Measurements from ENCODE around the gene CERS2.

CERS2 gene

GRCh38 chr1:150965605-150966004 is 9.0 kb downstream of the CERS2 start:
- H3K36me3 ChIP-seq (ENCODE audit: control insufficient read depth in 4 of 4, insufficient read depth in 4 of 4, low read length in 3 of 4): peaks cover 25 to 83% (median 69%) of the 10 kb centered on the region in 4 experiments
- CTCF ChIA-PET: interaction anchor here (0.8 to 6.4 kb wide), 3 partner anchors 9 to 31 kb away, joined by 3 to 47 read pairs (median 4); partner anchors contain the start of gene ANXA9
- DNase-seq: no peak

DNA sequence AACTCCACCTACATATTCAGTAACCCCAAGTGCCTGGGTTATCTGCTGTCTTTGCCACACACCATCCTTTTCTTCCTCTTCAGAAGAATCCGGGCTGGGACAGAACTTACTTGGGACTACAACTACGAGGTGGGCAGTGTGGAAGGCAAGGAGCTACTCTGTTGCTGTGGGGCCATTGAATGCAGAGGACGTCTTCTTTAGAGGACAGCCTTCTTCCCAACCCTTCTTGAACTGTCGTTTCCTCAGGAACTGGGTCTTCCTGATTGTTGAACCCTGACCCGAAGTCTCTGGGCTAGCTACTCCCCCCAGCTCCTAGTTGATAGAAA is 10.5 kb downstream of the CERS2 start:
- no peaks in the 10 kb centered on the region for H3K9me3 ChIP-seq (ENCODE audit: control extremely low read depth in 1 of 5, control insufficient read depth in 4 of 5, insufficient read depth in 2 of 5, low read depth in 1 of 5, low read length in 4 of 5)
- WGBS (ENCODE audit: insufficient coverage): 92% methylated on average over 4 of the region's 5 CpGs
- H3K4me1 ChIP-seq (ENCODE audit: control extremely low read depth in 1 of 4, control insufficient read depth in 4 of 4, insufficient read depth in 4 of 4, low read length in 3 of 4): no peaks in the 10 kb centered on the region
- peak overlapping the region in 1 of 2 experiments; percentile 5 for H3K27ac ChIP-seq (ENCODE audit: insufficient read depth in 1 of 2, low read depth in 1 of 2, low read length in 2 of 2, poor library complexity in 1 of 2, severe bottlenecking in 2 of 2)
- DNase-seq: no peak
- POLR2A ChIA-PET: interaction anchor here (0.6 to 1.7 kb wide), 3 partner anchors 10 to 137 kb away, joined by 3 to 4 read pairs (median 3); no protein-coding TSS in a partner anchor
- peaks cover 25 to 93% (median 77%) of the 10 kb centered on the region in 4 experiments for H3K36me3 ChIP-seq (ENCODE audit: control insufficient read depth in 4 of 4, insufficient read depth in 4 of 4, low read length in 3 of 4)
- H3K27me3 ChIP-seq (replicated peaks in 2 of 5; ENCODE audit: control insufficient read depth in 4 of 5, insufficient read depth in 5 of 5, low read length in 4 of 5): no peaks in the 10 kb centered on the region
- no peak overlapping the region for H3K4me3 ChIP-seq (ENCODE audit: control insufficient read depth in 1 of 7, extremely low read depth in 1 of 7, insufficient read depth in 4 of 7, low read depth in 2 of 7, low read length in 6 of 7)
- CTCF ChIA-PET: interaction anchor here (1.0 to 1.4 kb wide), 3 partner anchors 10 to 37 kb away, joined by 3 read pairs; no protein-coding TSS in a partner anchor

More at GRCh38 chr1:150965605-150966004, 9.0 kb downstream of the CERS2 start:
- Histone ChIP-seq H3K4me1 (ENCODE audit: control extremely low read depth in 1 of 4, control insufficient read depth in 4 of 4, insufficient read depth in 4 of 4, low read length in 3 of 4) (peaks cover 0 to 6% (median under 1%) of the 10 kb centered on the region in 4 experiments), H3K9me3 (ENCODE audit: control extremely low read depth in 1 of 5, control insufficient read depth in 4 of 5, insufficient read depth in 2 of 5, low read depth in 1 of 5, low read length in 4 of 5) (no peaks in the 10 kb centered on the region), H3K4me3 (ENCODE audit: control insufficient read depth in 1 of 7, extremely low read depth in 1 of 7, insufficient read depth in 4 of 7, low read depth in 2 of 7, low read length in 6 of 7) (no peak overlapping the region), H3K27ac (ENCODE audit: insufficient read depth in 1 of 2, low read depth in 1 of 2, low read length in 2 of 2, poor library complexity in 1 of 2, severe bottlenecking in 2 of 2) (no peak overlapping the region), H3K27me3 (replicated peaks in 2 of 5; ENCODE audit: control insufficient read depth in 4 of 5, insufficient read depth in 5 of 5, low read length in 4 of 5) (no peaks in the 10 kb centered on the region)
- POLR2A ChIA-PET: no interaction called here
- WGBS (ENCODE audit: insufficient coverage): no CpG with 5 or more reads among the region's 4 CpGs

DNA sequence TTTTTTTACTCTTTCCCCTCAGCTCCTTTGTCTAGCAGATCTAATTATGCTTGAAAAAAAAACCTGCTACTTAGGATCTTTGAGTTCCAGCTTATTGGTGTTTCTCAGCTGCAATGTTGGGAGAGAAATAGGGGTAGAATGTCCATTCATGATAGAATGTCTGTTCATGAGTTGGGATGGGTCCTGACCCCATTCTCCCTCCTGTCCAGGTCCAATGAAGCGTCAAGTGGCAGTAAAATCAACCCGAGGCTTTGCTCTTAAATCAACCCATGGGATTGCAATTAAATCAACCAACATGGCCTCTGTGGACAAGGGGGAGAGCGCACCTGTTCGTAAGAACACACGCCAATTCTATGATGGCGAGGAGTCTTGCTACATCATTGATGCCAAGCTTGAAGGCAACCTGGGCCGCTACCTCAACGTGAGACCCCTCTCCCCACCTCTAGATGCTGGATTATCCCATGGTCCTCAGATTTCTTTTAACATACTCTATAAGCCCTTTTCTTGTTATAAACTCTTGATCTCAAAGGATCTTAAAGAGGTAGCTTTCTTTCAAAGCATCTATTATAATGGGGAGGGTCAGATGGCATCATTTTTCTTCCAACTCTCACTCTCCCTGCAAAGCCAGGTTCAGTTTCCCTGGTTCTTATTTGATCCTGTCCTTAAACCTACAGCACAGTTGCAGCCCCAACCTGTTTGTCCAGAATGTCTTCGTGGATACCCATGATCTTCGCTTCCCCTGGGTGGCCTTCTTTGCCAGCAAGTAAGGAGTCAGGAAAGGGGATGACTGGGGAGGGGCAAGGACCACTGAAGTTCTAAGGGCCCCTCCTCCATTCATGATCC is 11.1 kb downstream of the CERS2 start:
- Histone ChIP-seq H3K4me1 (ENCODE audit: control extremely low read depth in 1 of 4, control insufficient read depth in 4 of 4, insufficient read depth in 4 of 4, low read length in 3 of 4) (no peaks in the 10 kb centered on the region), H3K9me3 (ENCODE audit: control extremely low read depth in 1 of 5, control insufficient read depth in 4 of 5, insufficient read depth in 2 of 5, low read depth in 1 of 5, low read length in 4 of 5) (no peaks in the 10 kb centered on the region), H3K36me3 (ENCODE audit: control insufficient read depth in 4 of 4, insufficient read depth in 4 of 4, low read length in 3 of 4) (peaks cover 25 to 92% (median 77%) of the 10 kb centered on the region in 4 experiments), H3K4me3 (ENCODE audit: control insufficient read depth in 1 of 7, extremely low read depth in 1 of 7, insufficient read depth in 4 of 7, low read depth in 2 of 7, low read length in 6 of 7) (no peak overlapping the region), H3K27ac (ENCODE audit: insufficient read depth in 1 of 2, low read depth in 1 of 2, low read length in 2 of 2, poor library complexity in 1 of 2, severe bottlenecking in 2 of 2) (peak overlapping the region in 1 of 2 experiments; percentile 5), H3K27me3 (replicated peaks in 2 of 5; ENCODE audit: control insufficient read depth in 4 of 5, insufficient read depth in 5 of 5, low read length in 4 of 5) (no peaks in the 10 kb centered on the region)
- WGBS (ENCODE audit: insufficient coverage): 93% methylated on average over 4 of the region's 10 CpGs
- CTCF ChIA-PET: interaction anchor here (1.0 to 1.8 kb wide), 6 partner anchors 9 to 43 kb away, joined by 3 to 6 read pairs (median 3); partner anchors contain the start of genes ANXA9 and MINDY1
- POLR2A ChIA-PET: interaction anchor here (0.6 to 1.7 kb wide), 4 partner anchors 10 to 136 kb away, joined by 3 to 5 read pairs (median 4); no protein-coding TSS in a partner anchor
- DNase-seq: no peak

- Histone ChIP-seq H3K9me3 (ENCODE audit: control extremely low read depth in 1 of 5, control insufficient read depth in 4 of 5, insufficient read depth in 2 of 5, low read depth in 1 of 5, low read length in 4 of 5) (no peaks in the 10 kb centered on the region), H3K36me3 (ENCODE audit: control insufficient read depth in 4 of 4, insufficient read depth in 4 of 4, low read length in 3 of 4) (peaks cover 22 to 88% (median 64%) of the 10 kb centered on the region in 4 experiments), H3K27ac (ENCODE audit: insufficient read depth in 1 of 2, low read depth in 1 of 2, low read length in 2 of 2, poor library complexity in 1 of 2, severe bottlenecking in 2 of 2) (no peak overlapping the region), H3K4me1 (ENCODE audit: control extremely low read depth in 1 of 4, control insufficient read depth in 4 of 4, insufficient read depth in 4 of 4, low read length in 3 of 4) (no peaks in the 10 kb centered on the region), H3K4me3 (ENCODE audit: control insufficient read depth in 1 of 7, extremely low read depth in 1 of 7, insufficient read depth in 4 of 7, low read depth in 2 of 7, low read length in 6 of 7) (no peak overlapping the region), H3K27me3 (replicated peaks in 2 of 5; ENCODE audit: control insufficient read depth in 4 of 5, insufficient read depth in 5 of 5, low read length in 4 of 5) (no peaks in the 10 kb centered on the region)
- no peak for DNase-seq
- ChIA-PET CTCF (interaction anchor here (1.8 kb wide), 1 partner anchor 20 kb away, joined by 6 read pairs; the partner anchor contains the start of gene ANXA9), POLR2A (no interaction called here)
- 100% methylated on average over 1 of the region's 4 CpGs for WGBS (ENCODE audit: insufficient coverage)
Measured at GRCh38 chr1:150961756-150962155, 12.9 kb downstream of the CERS2 start.

DNA sequence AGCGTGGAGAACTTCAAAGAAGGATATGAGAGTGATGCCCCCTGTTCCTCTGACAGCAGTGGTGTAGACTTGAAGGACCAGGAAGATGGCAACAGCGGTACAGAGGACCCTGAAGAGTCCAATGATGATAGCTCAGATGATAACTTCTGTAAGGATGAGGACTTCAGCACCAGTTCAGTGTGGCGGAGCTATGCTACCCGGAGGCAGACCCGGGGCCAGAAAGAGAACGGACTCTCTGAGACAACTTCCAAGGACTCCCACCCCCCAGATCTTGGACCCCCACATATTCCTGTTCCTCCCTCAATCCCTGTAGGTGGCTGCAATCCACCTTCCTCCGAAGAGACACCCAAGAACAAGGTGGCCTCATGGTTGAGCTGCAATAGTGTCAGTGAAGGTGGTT is 14.0 kb downstream of the CERS2 start:
- 94% methylated on average over 2 of the region's 7 CpGs for WGBS (ENCODE audit: insufficient coverage)
- H3K36me3 ChIP-seq (ENCODE audit: control insufficient read depth in 4 of 4, insufficient read depth in 4 of 4, low read length in 3 of 4): peaks cover 17 to 85% (median 57%) of the 10 kb centered on the region in 4 experiments
- POLR2A ChIA-PET: no interaction called here

DNA sequence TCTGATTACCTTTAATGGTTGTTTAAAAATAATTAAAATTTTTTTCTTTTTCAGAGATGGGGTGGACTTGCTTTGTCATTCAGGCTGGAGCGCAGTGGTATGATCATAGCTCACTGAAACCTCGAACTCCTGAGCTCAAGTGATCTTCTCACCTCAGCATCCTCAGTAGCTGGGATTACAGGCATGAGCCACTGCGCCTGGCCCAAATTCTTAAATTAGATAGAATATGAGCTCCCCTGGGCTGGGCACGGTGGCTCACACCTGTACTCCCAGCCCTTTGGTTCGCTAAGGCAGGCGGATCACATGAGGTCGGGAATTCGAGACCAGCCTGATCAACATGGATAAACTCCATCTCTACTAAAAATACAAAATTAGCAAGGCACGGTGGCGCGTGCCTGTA is 17.0 kb downstream of the CERS2 start:
- WGBS (ENCODE audit: insufficient coverage): 100% methylated on average over 7 of the region's 11 CpGs
- Histone ChIP-seq H3K4me3 (ENCODE audit: control insufficient read depth in 1 of 7, extremely low read depth in 1 of 7, insufficient read depth in 4 of 7, low read depth in 2 of 7, low read length in 6 of 7) (no peak overlapping the region), H3K9me3 (ENCODE audit: control extremely low read depth in 1 of 5, control insufficient read depth in 4 of 5, insufficient read depth in 2 of 5, low read depth in 1 of 5, low read length in 4 of 5) (no peaks in the 10 kb centered on the region), H3K27me3 (replicated peaks in 2 of 5; ENCODE audit: control insufficient read depth in 4 of 5, insufficient read depth in 5 of 5, low read length in 4 of 5) (no peaks in the 10 kb centered on the region), H3K27ac (ENCODE audit: insufficient read depth in 1 of 2, low read depth in 1 of 2, low read length in 2 of 2, poor library complexity in 1 of 2, severe bottlenecking in 2 of 2) (no peak overlapping the region), H3K36me3 (ENCODE audit: control insufficient read depth in 4 of 4, insufficient read depth in 4 of 4, low read length in 3 of 4) (peaks cover 22 to 83% (median 50%) of the 10 kb centered on the region in 4 experiments), H3K4me1 (ENCODE audit: control extremely low read depth in 1 of 4, control insufficient read depth in 4 of 4, insufficient read depth in 4 of 4, low read length in 3 of 4) (no peaks in the 10 kb centered on the region)
- ChIA-PET POLR2A (interaction anchor here (1.5 kb wide), 1 partner anchor 19 kb away, joined by 8 read pairs; no protein-coding TSS in a partner anchor), CTCF (interaction anchor here (0.6 to 2.4 kb wide), 7 partner anchors 11 to 511 kb away, joined by 3 to 7 read pairs (median 5); partner anchors contain the start of gene MINDY1)
- no peak for DNase-seq

More for the DNA sequence above, 14.0 kb downstream of the CERS2 start:
- Histone ChIP-seq H3K9me3 (ENCODE audit: control extremely low read depth in 1 of 5, control insufficient read depth in 4 of 5, insufficient read depth in 2 of 5, low read depth in 1 of 5, low read length in 4 of 5) (no peaks in the 10 kb centered on the region), H3K4me1 (ENCODE audit: control extremely low read depth in 1 of 4, control insufficient read depth in 4 of 4, insufficient read depth in 4 of 4, low read length in 3 of 4) (no peaks in the 10 kb centered on the region), H3K4me3 (ENCODE audit: control insufficient read depth in 1 of 7, extremely low read depth in 1 of 7, insufficient read depth in 4 of 7, low read depth in 2 of 7, low read length in 6 of 7) (no peak overlapping the region), H3K27me3 (replicated peaks in 2 of 5; ENCODE audit: control insufficient read depth in 4 of 5, insufficient read depth in 5 of 5, low read length in 4 of 5) (no peaks in the 10 kb centered on the region), H3K27ac (ENCODE audit: insufficient read depth in 1 of 2, low read depth in 1 of 2, low read length in 2 of 2, poor library complexity in 1 of 2, severe bottlenecking in 2 of 2) (peak overlapping the region in 1 of 2 experiments; percentile 16)
- CTCF ChIA-PET: interaction anchor here (1.3 kb wide), 1 partner anchor 13 kb away, joined by 3 read pairs; no protein-coding TSS in a partner anchor
- DNase-seq: no peak

DNA sequence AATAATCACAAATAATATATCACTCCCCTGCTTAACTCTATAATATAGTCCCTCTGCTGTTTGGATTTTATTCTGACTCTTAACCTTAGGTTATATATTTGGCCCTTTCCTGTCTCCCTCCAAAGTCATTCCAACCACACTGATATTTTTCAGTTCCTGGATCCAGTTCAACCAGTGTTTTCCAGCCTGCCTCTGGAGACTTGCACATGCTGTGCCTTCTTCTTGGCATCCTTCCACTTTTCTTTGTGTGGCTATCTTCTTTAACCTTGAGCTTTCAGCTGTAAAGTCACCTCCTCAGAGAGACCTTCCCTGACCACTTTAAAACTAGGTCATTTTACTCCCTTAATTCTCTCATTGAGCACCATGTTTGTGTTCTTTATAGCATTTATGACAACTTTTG is 19.4 kb downstream of the CERS2 start:
- POLR2A ChIA-PET: no interaction called here
- peaks cover 25 to 80% (median 52%) of the 10 kb centered on the region in 4 experiments for H3K36me3 ChIP-seq (ENCODE audit: control insufficient read depth in 4 of 4, insufficient read depth in 4 of 4, low read length in 3 of 4)
- no peak for DNase-seq

More for the DNA sequence above, 19.4 kb downstream of the CERS2 start:
- CTCF ChIA-PET: interaction anchor here (1.4 kb wide), 1 partner anchor 15 kb away, joined by 5 read pairs; no protein-coding TSS in a partner anchor
- no peaks in the 10 kb centered on the region for H3K9me3 ChIP-seq (ENCODE audit: control extremely low read depth in 1 of 5, control insufficient read depth in 4 of 5, insufficient read depth in 2 of 5, low read depth in 1 of 5, low read length in 4 of 5)
- H3K4me1 ChIP-seq (ENCODE audit: control extremely low read depth in 1 of 4, control insufficient read depth in 4 of 4, insufficient read depth in 4 of 4, low read length in 3 of 4): no peaks in the 10 kb centered on the region
- no peak overlapping the region for H3K27ac ChIP-seq (ENCODE audit: insufficient read depth in 1 of 2, low read depth in 1 of 2, low read length in 2 of 2, poor library complexity in 1 of 2, severe bottlenecking in 2 of 2)
- H3K4me3 ChIP-seq (ENCODE audit: control insufficient read depth in 1 of 7, extremely low read depth in 1 of 7, insufficient read depth in 4 of 7, low read depth in 2 of 7, low read length in 6 of 7): no peak overlapping the region
- no peaks in the 10 kb centered on the region for H3K27me3 ChIP-seq (replicated peaks in 2 of 5; ENCODE audit: control insufficient read depth in 4 of 5, insufficient read depth in 5 of 5, low read length in 4 of 5)

Data from common myeloid progenitor, CD34-positive (primary cell).